GM19025 (cell line): Measurements from ENCODE around the gene TTC3.
A peak's percentile ranks its signal among the peaks of the same experiment; 100 is the strongest.
"Not testable (repeated sequence)": the region's sequence is repeated elsewhere in the genome, so short reads cannot be mapped to it uniquely, and the experiment has no call there.

Experiments
- ATAC-seq: cut with Tn5 transposase; IDR thresholded peaks from one replicate; pipeline ENCODE4 v1.9.1; 2021; ENCODE audit warnings: mild to moderate bottlenecking, low read depth, moderate library complexity; ENCODE audit not compliant: unreplicated experiment

The TTC3 gene

GRCh38 chr21:37072988-37073416 lies at the start of gene TTC3, which contains the start of gene PIGP:
Gene TTC3 (plus strand): TSS chr21:37073254. CDS start chr21:37087258, 14,004 bp downstream.
Gene PIGP (minus strand): TSS chr21:37073071. CDS start chr21:37072515, 556 bp downstream.
- ATAC-seq, result peak; percentile 69

GRCh38 chr21:37026499-37026898 lies 46.6 kb upstream of the TTC3 start:
- no peak for ATAC-seq

DNA sequence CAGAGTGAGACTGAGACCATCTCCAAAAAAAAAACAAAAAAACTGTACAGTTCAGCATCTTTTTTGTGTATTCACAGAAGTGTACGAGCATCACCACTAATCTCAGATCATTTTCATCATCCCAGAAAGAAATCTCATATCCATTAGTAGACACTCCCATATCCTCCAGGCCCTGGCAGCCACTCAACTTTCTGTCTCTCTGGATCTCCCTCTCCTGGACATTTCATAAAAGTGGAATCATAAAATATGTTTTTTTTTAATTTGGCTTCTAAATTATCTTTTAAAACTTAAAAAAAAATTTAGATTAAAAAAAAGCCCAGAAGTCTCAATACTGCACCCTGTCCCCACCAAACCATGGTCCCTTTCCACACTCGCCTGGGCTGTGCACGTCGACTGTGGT lies 44.5 kb upstream of the TTC3 start:
- no peak for ATAC-seq

- ATAC-seq, result no peak
Measured at GRCh38 chr21:37030864-37031263, 42.2 kb upstream of the TTC3 start.

- ATAC-seq, result no peak
Measured at GRCh38 chr21:37032293-37032692, 40.8 kb upstream of the TTC3 start.

DNA sequence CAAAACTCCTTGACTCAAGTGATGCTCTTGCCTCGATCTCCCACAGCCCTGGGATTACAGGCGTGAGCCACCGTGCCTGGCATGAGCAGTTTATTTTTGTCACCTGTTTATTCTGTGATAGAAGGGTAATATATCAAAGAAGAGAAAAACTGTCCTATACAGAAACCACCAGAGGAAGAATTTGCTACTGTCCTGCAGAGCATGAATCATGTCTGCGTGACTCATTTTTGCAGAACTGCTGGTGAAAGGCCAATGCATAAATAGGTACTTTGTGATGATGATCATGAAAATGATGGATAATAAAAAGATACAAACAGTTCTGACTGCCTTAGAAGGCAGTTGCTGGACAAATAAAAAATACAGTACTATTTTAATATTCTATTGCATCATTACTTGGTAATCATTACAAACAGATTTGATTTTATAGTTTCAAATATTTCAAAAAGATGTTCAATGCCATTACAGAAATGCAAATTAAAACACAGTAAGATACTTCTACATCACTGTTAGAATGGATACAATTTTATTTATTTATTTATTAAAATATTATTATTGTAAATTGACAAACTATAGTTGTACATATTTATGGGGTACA lies 40.1 kb upstream of the TTC3 start:
- no peak for ATAC-seq

DNA sequence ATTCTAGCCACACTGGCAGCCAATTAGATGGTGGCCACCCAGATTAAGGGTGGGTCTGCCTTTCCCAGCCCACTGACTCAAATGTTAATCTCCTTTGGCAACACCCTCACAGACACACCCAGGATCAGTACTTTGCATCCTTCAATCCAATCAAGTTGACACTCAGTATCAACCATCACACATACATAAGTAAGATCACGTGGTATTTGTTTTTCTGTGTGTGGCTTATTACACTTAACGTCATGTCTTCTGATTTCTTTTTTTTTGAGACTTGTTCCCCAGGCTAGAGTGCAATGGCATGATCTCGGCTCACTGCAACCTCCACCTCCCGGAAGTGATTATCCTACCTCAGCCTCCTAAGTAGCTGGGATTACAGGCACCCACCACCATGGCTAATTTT lies 38.7 kb upstream of the TTC3 start:
- not testable (repeated sequence) for ATAC-seq

DNA sequence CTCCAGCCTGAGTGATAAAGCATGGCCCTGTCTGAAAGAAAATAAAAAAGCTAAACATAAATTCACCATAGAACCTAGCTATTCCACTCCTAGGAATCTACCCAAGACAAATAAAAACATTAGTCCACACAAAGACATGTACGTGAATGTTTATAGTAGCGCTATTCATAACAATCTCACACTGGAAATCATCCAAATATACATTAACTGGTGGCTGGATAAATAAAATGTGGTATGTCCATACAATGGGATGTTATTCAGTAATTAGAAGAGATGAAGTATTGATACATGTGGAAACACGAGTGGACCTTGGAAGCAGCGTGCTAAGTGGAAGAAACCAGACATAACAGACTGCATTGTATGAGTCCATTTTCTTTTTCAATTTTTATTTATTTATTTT lies 36.9 kb upstream of the TTC3 start:
- no peak for ATAC-seq

DNA sequence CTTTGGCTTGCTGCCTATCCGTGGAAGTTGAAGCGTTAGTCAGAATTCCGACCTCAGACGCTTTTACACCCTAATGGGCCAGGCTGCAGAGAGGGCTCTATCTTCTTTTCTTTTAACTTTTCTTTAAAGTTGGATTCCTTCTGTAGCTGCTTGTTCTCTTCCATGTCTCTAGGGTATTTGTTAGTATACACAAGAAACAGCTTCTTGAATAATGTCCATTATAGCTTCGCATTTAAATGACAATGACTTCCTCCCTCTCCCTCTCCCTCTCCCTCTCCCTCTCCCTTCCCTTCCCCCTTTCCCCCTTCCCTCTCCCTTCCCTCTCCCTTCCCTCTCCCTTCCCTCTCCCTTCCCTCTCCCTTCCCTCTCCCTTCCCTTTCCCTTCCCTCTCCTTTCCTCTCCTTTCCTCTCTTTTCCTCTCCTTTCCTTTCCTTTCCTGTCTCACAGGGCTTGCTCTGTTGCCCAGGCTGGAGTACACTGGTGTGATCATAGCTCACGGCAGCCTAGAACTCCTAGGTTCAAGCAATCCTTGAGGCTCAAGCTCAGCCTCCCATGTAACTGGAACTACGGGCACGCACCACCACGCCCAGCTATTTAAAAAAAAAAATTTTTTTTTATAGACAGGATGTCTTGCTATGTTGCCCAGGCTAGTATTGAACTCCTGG lies 33.5 kb upstream of the TTC3 start:
- ATAC-seq, result no peak

- ATAC-seq, result no peak
Measured at GRCh38 chr21:37040212-37040611, 32.8 kb upstream of the TTC3 start.

GRCh38 chr21:37041706-37042271 lies 31.3 kb upstream of the TTC3 start:
- ATAC-seq, result no peak

- no peak for ATAC-seq
Measured at GRCh38 chr21:37043818-37044217, 29.2 kb upstream of the TTC3 start.

DNA sequence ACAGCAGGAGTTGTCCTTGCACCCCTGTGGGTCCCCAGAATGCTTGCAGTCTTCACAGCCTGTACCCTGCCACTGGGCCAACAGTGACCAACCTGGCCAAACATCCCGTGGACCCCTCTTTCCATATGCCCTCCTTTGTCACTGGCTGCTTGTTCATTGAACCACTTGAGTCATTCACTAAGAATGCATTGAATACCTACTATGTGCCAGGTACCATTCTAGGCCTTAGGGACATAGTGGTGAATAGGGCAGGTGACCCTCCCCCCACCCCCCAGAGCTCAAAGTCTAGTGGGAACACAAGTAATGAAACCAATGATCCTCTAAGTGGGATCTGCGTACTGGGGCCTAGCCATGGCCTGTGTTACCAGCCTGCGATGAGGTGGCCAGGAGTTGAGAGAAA lies 28.4 kb upstream of the TTC3 start:
- ATAC-seq, result no peak

DNA sequence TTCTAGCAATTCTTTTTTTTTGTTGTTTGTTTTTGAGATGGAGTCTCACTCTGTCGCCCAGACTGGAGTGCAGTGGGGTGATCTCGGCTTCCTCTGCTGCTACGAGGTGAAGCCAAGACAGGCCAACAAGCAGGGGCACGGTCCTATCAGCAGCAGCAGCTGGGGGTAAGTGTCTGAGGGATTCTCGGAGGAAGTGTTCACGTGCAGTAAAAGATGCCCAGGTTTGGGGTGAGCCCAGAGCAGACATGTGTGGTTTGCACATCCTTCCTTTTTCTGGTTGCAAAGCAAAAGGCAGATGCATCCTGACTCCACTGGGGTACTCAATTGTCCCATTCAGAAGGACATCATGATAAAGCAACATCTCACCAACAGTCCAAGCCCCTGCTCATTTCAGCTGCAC lies 27.9 kb upstream of the TTC3 start:
- no peak for ATAC-seq

- no peak for ATAC-seq
Measured at GRCh38 chr21:37045556-37045955, 27.5 kb upstream of the TTC3 start.

DNA sequence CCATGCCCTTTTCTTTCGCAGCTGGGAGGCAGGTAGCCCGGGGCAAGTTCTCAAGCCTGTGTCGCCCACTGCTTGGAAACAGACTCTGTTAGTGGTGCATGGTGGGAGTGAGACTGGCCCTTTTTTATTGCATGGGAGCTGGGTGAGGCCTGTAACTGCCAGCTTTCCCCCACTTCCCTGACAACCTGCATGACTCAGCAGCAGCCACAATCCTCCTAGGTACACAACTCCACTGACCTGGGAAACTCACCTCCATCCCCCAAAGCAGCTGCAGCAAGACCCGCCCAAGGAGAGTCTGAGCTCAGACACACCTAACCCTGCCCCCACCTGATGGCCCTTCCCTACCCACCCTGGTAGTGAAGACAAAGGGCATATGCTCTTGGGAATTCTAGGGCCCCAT lies 26.0 kb upstream of the TTC3 start:
- ATAC-seq, result no peak

DNA sequence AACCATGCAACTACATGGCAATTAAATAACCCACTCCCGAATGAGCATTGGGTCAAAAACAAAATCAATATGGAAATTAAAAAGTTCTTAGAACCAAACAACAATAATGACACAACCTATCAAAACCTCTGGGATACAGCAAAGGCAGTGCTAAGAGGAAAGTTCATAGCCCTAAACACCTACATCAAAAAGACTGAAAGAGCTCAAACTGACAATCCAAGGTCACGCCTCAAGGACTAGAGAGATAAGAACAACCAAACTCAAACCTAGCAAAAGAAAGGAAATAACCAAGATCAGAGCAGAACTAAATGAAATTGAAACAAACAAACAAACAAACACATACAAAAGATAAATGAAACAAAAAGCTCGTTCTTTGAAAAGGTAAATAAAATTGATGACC lies 23.3 kb upstream of the TTC3 start:
- not testable (repeated sequence) for ATAC-seq

- ATAC-seq, result no peak
Measured at GRCh38 chr21:37055271-37055855, 17.7 kb upstream of the TTC3 start.

DNA sequence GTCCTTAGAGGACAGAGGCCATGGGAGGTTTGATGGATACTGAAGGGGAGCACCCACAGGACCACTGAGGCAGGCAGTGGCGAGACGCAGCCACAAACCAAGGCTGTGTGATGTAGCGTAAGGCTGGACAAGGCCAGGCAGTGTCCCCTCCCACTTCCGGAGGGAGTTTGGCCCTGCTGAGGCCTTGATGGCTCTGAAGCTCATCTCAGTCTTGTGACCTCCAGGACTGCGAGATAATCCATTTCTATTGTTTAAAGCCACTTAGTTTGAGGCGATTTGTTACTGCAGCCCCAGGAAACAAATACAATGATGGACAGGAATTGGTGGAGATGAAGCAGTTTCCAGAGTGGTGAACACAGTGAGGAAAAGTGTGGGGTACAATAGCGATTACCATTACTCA lies 15.4 kb upstream of the TTC3 start:
- ATAC-seq, result no peak

DNA sequence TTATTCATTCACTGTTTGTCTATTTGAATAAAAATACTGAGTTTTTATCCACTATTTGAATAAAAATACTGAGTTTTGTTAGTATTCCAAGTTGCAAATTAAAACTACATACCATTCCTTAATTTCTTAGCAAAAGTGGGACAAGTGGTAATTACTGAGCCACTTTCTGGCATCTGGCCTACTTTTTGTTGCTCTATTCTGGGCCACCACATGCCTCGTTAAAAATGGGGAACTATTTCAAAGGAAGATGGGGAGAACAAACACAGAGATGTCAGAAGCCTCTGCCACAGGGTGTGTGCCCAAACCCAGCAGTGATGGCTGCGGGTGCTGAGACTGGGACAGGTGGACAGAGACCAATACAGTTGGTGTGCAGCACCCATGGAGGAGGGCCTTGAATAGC lies 14.8 kb upstream of the TTC3 start:
- no peak for ATAC-seq

GRCh38 chr21:37059181-37059580 lies 13.9 kb upstream of the TTC3 start:
- no peak for ATAC-seq

GRCh38 chr21:37060296-37060695 lies 12.8 kb upstream of the TTC3 start:
- no peak for ATAC-seq
